ENCODE results near the gene PLCB1.

PLCB1 gene

GRCh38 chr20:8656335-8656734 is 524.3 kb downstream of the PLCB1 start:
- no peak for TF ChIP-seq CTCF (IDR thresholded peaks at IDR 0.05; ENCODE audit: extremely low read depth, missing control alignments)
- DNase-seq (ENCODE audit: low spot score): no peak

- no peak for TF ChIP-seq CTCF (IDR thresholded peaks at IDR 0.05; ENCODE audit: extremely low read depth, missing control alignments)
- no peak for DNase-seq (ENCODE audit: low spot score)
Measured at GRCh38 chr20:8657664-8658063, 525.6 kb downstream of the PLCB1 start.

GRCh38 chr20:8658103-8658502 is 526.0 kb downstream of the PLCB1 start:
- TF ChIP-seq CTCF (IDR thresholded peaks at IDR 0.05; ENCODE audit: extremely low read depth, missing control alignments): no peak
- no peak for DNase-seq (ENCODE audit: low spot score)

- no peak for DNase-seq (ENCODE audit: low spot score)
- TF ChIP-seq CTCF (IDR thresholded peaks at IDR 0.05; ENCODE audit: extremely low read depth, missing control alignments): no peak
Measured at GRCh38 chr20:8661229-8661952, 529.3 kb downstream of the PLCB1 start.

- no peak for TF ChIP-seq CTCF (IDR thresholded peaks at IDR 0.05; ENCODE audit: extremely low read depth, missing control alignments)
- DNase-seq (ENCODE audit: low spot score): no peak
Measured at GRCh38 chr20:8662433-8662954, 530.4 kb downstream of the PLCB1 start.

GRCh38 chr20:8663424-8663823 is 531.4 kb downstream of the PLCB1 start:
- no peak for TF ChIP-seq CTCF (IDR thresholded peaks at IDR 0.05; ENCODE audit: extremely low read depth, missing control alignments)
- no peak for DNase-seq (ENCODE audit: low spot score)

- DNase-seq (ENCODE audit: low spot score): no peak
- TF ChIP-seq CTCF (IDR thresholded peaks at IDR 0.05; ENCODE audit: extremely low read depth, missing control alignments): no peak
Measured at GRCh38 chr20:8664778-8665177, 532.7 kb downstream of the PLCB1 start.

All from GM20000 (cell line).